OCI-M2 (cell line): Measurements from ENCODE around the gene ZNF664.

Experiments used
- DNase-seq: peaks from one replicate; lab custom pipeline; 2025; ENCODE audit not compliant: unreplicated experiment; lab: John Stamatoyannopoulos, UW

Gene ZNF664

DNA sequence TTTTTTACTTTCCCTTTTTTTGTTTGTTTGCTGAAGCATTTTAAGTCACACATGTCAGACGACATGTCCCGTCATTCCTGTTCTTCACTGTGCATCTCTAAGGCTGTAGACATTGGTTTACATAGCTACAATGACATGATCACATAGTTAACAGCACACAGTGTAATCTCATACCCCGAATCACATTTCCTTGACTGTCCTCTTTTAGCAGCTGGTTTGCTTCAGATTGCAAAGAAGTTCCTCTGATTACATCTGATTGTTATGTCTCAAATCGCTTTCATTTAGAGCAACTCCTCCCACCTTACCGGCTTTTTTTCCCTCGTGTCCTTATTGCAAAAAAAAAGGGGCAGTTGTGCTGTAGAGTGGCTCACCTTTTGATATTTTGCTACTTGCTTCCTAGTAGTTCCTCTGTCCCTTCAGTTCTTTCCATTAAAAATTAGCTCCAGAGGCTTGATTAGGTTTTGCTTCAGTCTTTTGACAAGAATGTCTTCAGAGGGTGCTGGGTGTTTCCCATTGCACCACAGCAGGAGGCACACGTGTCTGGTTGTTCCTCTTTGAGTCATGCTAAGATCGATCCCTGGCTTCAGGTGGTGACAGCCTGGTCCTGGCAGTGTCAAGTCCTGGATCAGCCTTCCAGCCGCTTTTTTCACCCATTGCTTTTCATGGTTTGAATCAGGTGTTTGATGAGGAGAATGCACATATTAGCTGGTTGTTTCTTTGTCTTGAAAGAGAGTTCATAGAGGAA, 35.0 kb downstream of the ZNF664 start:
- DNase-seq: no peak

DNA sequence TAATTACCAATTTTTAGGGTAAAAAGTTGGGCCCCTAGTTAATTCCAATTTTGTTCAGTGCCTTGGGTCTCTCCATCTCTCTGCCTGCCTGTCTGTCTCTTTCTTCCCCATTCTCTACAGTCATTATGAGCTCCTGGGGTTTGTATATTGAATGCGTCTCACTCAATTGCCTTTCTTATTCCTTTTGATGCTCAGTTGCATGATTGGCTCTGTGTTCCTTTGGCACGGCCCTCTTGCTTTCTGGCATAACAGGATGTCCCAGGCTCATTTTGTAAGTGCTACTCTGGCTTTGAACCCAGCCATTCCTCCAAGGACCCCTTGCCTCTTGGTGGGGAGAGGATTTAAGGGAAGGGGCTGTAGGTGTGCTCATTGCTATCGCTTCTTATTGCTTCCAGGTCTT, 35.6 kb downstream of the ZNF664 start:
- no peak for DNase-seq

DNA sequence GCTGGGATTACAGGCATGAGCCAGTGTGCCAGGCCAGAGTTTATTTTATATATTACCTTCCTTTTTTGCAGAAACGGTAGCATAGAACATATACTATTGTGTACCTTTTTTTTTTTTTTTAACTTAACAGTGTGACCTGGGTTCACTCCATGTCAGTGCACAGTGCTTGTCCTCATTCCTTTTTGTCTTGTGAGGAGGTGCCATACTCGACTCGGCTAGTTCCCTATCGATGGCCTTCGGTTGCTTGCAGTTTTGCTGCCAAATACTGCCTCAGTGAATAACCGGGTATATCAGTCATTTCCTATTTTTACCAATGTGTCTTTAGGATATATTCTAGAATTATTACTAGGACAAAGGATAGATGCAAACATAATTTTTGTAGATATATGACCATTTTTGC, 36.8 kb downstream of the ZNF664 start:
- DNase-seq: no peak

DNA sequence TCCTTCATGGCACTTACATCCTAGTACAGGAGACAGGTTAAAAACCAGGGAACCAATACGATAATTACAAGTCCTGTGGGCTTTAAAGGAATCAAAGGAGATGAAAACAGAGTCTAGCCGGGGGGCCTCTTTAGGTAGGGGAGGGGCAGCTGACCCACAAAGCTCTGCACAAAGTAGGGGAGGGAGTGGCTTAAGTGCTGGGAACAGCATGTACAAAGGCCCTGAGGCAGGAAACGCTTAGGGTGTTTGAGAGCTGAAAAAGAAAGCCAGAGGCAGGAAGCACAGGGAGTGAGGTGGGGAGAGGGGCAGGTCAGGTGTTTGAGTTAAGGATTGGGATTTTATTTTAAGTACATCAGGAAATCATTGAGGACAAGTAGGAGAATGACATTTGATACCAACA, 37.7 kb downstream of the ZNF664 start:
- DNase-seq: no peak

DNA sequence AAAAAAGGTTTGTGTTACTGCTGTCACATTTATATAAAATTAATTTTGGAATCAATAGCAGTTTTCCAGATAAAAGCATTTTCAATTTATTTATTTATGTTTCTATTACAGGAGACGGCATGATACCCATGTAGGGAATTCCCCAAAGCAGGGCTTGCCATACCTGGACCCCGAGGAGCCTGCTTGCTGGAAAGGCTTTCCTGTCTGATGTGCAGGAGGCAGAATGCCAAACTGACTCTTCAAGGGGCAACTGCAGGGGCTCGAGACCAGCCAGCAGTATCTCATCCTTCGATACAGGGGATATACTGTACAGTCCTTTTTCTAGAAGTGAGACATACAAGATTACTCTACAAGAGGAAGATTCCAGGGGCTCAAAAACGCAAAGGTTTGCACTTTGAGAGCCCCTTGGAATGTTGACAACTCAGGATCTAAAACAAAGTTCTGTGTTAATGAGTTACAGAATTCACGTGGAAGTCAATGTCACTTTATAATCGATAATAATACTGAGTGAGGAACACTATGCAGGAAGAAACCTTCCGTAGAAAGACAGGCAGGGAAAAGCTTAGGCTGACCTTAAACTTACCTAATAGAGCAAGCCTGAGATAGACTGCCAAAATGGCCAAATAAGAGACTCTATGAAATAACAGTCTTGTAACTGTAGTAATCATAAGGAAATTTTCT, 38.6 kb downstream of the ZNF664 start:
- DNase-seq: no peak

DNA sequence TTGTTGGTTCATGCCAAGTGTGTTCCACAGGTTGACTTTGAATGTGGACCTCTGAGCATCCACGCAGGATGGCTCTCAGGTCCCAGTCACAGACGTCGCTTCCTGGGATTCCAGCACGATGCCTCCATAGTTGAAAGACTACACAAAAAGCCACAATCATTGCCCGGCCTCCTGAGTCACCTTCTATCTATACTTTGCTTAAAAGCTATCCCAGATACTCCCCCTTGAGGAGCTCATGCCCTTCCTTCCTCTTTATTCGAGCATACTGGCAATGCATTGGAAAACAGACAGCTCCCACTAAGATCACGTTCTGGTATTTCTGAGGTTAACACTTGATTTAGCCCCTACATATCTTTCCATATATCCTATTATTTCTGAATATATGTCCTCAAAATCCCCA, 40.1 kb downstream of the ZNF664 start:
- no peak for DNase-seq

DNA sequence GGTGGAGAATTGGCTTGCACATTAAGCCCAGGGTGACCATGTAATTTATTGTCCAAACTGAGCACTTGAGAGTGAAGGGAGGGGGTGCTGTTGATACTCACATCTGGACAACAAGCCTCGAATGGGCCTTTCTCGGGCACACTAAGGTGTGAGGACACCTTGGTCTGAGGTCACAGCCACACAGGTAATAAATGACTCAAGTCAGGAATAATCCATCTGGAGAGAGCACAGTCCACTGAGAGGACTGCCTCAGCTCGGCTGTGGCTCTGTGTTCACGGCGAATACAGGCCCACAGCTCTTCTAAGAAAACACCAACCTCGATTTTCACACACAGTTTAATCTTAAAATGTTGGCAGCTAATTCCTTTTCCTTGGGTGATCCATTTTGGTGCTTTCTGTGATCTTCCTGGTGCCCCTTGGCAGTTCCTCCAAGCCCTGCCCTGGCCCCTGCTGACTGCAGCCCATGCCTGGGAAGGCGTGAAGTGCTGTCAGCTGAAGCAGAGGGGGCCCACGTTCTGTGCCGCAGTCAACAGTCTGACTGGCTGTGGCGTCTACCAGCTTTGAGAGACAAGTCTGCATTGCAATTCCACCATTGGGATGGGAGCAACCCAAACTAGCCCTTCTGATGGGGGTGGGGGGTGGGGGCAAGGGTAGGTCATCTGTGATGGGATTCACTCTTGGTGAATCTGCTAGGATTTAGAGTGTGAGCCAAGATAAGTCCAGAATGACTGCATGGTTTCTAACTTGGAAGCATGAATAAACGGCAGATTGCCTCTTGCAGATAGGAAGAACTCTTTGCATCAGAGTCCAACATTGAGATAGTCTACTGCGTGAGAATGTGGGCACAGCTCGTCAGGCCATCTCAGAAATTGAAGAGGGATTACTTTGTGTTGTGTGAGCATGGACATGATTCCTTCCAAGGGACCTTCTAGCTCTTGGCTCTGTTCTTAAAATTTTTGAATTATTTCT, 42.8 kb downstream of the ZNF664 start:
- no peak for DNase-seq

DNA sequence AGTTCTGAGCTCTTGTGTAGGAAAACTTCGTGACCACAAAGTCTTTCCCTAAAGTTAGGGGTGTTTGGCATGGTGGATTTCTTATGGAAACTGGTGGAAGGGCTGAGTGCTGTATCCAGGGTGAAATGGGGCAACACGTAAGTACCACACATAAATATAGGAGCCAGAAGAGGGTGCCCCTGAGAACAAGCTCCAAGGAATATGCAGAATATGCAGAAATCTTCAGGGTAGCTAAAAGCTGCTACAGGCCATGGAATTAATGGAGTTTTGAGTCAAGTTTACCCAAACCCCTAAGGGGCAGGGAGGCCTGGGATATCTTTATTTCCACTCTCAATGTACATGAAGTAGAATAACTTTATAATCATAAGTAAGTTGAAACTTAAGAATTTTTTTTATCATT, 44.0 kb downstream of the ZNF664 start:
- DNase-seq: no peak

DNA sequence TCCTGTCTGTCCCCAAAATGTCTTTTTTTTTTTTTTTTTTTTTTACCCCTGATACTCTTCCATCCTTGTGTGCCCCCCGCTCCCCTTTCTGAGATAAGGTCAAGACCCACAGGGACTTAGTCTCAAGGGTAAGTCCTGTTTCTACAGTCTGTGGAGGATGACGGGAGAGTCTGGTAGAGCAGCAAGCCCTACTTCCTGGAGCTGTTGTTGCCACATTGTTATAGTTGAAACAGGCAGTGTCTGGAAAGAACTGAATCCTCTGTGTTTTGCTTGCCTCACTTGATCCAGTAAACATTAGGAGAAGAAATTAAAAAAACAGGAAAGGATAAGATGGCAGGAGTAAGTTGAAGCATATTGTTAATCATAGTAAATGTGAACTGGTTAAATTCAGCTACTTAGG, 45.5 kb downstream of the ZNF664 start:
- no peak for DNase-seq

DNA sequence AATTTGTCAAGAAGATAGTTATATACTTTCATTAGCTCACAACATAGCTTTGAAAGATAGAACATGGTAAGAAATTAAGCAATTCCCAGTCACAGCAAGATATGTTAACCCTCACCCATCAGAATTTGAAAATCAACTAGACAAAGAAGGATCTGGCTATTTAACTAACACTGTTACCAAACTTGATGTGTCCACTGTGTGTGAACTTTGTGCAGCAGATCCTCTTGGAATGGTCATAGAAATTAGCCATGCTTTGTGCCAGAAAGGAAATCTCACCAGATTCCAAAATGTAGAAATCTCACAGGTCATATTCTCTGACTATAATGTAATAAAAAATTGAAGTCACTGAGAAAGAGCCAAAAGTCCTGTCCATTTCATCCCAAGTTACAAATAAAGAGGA, 46.1 kb downstream of the ZNF664 start:
- no peak for DNase-seq

DNA sequence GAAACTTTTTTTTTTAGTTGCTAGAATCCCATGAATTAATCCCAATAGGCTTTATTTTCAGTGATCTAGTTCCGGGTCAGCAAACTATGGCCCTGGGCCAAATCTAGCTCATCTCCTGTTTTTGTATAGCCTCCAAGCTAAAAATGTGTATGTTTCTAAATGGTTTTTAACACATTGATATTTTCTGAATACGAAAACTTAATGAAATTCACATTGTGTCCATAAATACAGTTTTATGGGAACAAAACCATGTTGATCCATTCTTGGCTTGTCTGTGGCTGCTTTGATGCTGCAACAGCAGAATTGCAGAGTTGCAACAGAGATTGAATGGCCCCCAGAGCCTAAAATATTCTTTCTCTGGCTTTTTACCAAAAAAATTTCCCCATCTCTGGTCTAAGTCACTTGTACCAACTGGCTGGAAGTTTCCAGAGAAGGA, 47.5 kb downstream of the ZNF664 start:
- DNase-seq: no peak

DNA sequence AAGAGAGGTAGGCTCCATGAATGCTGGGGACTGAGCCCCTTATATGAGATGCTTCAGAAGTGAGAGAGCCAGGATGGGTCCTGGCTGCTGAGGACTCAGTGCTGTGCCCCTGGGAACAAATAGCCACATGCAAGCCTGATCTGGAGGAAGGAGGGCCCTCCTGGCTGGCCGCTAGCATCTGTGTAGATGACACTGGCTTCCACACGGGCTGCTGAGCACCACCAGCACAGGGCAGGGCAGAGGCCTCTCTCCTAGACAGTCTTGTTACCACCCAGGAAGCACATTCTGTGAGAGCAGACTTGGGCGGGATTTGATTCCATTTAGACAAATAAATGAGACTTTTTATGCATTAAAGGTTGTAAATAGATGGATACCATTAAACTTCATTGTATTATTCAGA, 48.0 kb downstream of the ZNF664 start:
- DNase-seq: no peak

DNA sequence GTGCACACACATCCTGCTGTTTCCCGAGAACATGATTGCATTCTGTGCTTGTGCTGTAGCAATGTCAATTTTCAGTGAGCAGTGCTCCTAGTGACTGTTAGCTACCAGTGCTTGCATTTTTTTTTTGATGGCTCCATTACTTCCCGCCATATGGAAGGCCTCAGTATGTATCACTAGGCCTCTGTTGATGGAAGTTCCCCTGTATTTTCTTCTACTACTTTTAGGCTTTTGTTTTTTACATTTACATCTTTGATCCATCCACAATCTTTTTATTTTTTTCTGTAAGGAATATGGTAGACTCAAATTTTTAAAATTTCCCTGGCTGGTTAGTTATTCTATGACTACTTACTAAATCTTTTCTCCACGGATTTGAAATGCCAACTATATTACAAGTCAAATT, 49.1 kb downstream of the ZNF664 start:
- DNase-seq: no peak

DNA sequence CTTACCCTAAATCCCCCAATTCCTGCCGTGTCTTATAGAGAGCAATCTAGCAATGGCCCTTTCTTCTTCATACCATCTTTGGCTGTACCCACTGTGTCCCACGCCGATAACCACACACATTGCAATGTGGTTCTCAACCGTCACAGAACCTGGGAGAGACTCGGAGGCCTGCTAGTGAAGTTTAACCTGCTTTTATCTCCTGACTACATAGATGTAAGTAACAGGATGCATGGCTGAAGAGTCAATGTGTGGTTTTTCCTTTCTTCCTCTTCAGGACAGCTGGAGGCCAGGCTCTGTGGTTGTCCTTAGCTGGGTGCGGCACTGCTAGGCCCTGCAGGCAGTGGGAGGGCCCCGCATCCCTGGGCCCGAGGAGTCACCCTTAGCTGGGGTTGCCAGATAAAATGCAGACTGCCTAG, 51.3 kb downstream of the ZNF664 start:
- peak; percentile 67 for DNase-seq

DNA sequence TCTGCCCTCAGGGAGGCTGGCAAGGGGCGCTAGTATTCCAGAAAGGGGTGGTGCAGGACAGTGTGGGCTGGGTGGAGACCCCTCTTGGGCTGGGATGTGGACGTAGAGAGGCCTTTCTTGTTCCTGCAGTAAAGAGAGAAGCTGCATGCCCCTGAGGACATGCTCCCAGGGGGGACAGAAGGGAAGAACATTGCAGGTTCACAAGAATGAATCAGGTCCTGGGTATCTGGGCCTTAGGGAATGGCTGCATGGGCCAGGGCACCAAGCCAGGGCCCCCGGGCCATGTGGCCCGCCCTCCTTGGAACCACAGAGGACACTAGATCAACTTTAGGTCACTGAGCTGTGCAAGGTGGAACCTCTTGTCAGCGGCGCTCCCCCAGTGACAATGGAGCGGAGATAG, 51.8 kb downstream of the ZNF664 start:
- DNase-seq: no peak

DNA sequence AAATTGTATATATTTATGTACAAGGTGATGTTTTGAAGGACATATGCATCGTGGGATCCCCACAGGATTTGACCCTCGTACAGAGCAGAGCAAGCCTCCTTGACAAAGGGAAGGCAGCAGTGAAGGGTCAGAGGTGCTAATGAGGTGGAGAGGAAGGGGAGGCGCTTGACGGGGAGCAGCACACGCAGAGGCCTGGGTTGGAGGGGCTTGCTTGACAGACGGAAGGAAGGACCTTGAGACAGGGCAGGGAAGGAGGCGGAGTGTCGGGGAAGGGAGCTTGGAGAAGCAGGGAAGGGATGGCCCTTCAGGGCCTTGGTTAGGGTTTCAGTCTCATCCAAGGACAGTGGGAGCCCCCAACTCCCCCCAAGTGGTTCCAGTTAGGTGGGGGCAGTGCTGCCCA, 52.6 kb downstream of the ZNF664 start:
- DNase-seq: no peak

DNA sequence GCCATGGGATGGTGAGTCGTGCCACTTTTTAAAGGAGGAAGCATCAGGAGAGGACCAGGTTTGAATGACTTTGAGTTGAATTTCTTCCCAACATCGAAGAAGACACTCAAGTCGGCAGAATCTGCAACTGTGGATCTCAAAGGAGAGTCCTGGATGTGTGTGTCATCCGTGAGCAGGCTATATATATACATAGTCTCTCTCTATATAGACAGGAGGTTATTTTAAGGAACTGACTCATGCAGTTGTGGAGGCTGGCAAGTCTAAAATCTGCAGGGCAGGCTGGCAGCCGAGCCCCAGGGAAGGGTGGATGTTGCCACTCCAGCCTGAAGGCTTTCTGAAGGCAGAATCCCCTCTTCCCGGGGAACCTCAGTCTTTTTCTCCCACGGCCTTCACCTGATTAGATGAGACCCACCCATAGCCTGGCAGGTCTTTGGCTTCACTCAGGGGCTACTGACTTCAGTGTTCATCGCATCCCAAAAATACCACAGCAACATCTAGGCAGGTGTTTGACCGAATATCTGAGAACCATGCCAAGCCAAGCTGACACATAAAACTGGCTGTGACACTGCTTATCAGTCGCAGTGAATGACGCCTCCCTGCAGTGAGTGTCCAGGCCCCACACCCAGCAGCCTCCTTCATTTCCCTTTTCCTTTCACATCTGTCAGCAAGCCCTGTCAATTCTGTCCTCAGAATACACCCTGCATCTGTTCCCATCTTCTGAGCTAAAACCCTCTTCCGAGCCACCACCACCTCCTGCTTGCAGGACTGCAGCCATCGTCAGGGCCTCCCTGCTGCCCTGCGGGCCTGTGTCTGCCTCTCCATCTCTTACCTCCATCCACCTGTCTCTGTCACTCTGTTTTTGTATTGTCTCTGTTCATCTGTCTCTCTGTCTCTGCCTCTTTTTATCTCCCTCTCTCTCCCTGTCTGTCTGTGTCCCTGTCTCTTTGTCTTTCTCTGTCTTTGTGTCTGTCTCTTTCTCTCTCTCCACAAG, 54.0 kb downstream of the ZNF664 start:
- no peak for DNase-seq

DNA sequence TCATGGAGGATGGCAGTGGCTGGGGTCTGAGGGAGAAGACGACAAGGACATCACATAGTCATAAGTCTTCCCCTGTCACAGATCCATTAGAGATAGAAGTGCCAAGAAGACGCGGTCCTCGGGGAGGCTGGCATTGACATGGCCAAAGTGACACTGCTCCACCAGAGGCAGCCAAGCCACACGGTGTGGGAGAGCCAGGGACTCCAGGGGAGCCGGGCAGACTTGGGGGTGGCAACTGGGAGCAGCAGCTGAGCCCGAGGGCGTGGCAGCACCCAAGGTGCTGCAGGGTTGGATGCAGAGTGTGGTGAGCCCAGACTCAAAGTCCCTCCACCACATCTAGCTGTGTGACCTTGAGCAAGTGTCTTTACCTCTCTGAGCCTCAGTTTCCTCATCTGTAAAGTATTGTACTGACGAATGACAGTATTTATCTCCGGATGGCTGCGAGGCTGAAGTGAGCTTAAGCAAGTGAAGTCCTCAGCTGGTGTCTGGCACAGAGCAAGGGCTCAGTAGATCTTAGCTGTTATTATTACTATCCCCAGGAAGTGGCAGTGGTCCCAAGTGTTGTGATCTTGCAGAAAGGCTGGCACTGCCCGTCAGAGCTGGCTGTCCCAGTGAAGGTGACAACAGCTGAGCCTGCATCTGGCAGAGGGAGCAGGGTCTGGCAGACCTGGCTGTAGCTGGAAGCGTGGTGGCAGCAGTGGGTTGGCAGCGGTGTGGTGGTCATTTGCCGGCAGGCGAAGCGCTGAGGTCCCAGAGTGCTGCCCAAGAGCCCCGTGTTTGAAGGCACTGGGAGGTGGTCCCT, 54.9 kb downstream of the ZNF664 start:
- no peak for DNase-seq

DNA sequence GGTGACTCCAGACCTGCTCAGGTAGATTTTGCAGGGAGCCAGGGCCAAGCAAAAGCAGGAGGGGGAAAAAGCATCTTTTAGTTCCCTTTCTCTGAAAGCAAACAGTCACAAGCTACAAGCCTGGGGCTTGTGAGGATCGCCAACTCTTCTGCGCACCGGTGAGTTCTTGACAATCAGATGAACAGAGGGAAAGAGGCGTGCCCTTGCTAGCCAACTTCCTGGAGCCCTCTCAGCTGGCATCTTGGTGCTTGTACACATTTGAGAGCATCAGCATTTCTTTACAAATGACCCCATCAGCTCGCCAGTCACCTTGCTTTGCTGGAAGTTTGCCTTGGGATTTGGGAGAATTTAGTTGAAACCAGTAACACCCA, 55.5 kb downstream of the ZNF664 start:
- DNase-seq: no peak

DNA sequence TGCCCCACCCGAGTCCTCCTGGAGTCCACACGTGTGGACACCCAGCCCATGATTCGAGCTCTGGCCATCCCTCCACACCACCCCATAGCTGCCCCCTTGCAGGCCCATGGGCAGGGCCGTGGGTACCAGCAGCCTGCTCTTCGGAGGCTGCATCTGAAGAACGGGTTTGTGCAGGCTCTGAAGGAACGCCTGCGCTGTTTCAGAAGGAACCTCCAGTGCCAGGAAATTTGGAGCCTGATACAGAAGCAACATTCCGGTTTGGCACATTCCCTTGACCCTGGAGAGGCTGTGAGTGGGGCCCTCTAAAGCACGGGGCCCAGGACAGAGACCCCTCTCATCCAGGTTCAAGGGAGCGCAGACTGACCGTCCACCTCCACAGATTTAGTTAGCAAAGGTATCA, 57.0 kb downstream of the ZNF664 start:
- DNase-seq: no peak
